Right lobe of liver (tissue), 6 donors: ENCODE data around the gene DDX1. TPM values are rescaled to one million over a fixed set of nuclear protein-coding genes. Genes with fewer than 3 reads are reported as not detected.
A peak's percentile ranks its signal among the peaks of the same experiment; 100 is the strongest.

ENCODE experiments used
- ATAC-seq, 4 donors: fragments of 200-7000 bp; cut with Tn5 transposase; one replicate each; pipeline ENCODE4 v1.9.1; 2020; ENCODE audit warnings: mild to moderate bottlenecking in 4 of 4, moderate library complexity in 4 of 4
- DNase-seq, 3 donors: peaks; one replicate each; pipeline ENCODE4 v3.0.0-alpha.2; 2020
- H3K27ac ChIP-seq, 3 donors: fragments of 200-600 bp; one replicate each; pipeline ENCODE4 v1.8.0; 2022
- H3K27me3 ChIP-seq, 2 donors: fragments of 200-600 bp; one replicate each; pipeline ENCODE4 v1.8.0; 2022
- H3K36me3 ChIP-seq, 4 donors: fragments of 200-600 bp; sonication (generic) in 1 of 4; one replicate each; pipeline versions ENCODE4 v1.5.1 to v1.8.0; 2017 to 2022; ENCODE audit warnings: control low read depth in 1 of 4
- H3K4me1 ChIP-seq, 4 donors: fragments of 200-600 bp; sonication (generic) in 1 of 4; one replicate each; pipeline versions ENCODE4 v1.5.1 to v1.8.0; 2017 to 2022; ENCODE audit warnings: control low read depth in 1 of 4
- H3K4me3 ChIP-seq, 3 donors: fragments of 200-600 bp; one replicate each; pipeline ENCODE4 v1.8.0; 2022
- H3K9me3 ChIP-seq, 4 donors: fragments of 200-600 bp; sonication (generic) in 1 of 4; one replicate each; pipeline versions ENCODE4 v1.5.1 to v1.8.0; 2017 to 2022; ENCODE audit warnings: control low read depth in 1 of 4
- CTCF ChIP-seq, 4 donors: fragments of 200-600 bp in 3 of 4; fragments of 450-650 bp in 1 of 4; IDR thresholded peaks; one replicate each; pipeline versions ENCODE4 v1.5.1 to v1.8.0; 2016 to 2022; ENCODE audit warnings: antibody characterized with exemption in 4 of 4, mild to moderate bottlenecking in 2 of 4
- POLR2A ChIP-seq: fragments of 450-650 bp; IDR thresholded peaks from one replicate; pipeline ENCODE4 v1.6.1; 2017; ENCODE audit warnings: antibody characterized with exemption, mild to moderate bottlenecking
- WGBS: methylation state at CpG from one replicate; pipeline ENCODE4 v1.1.6; 2018; ENCODE audit warnings: low coverage, low lambda C conversion rate; ENCODE audit not compliant: insufficient coverage; ENCODE audit errors: missing lambda C conversion rate; 5-methylcytosine and 5-hydroxymethylcytosine counted together
- intact Hi-C, 2 donors: fragments of 100-400 bp; cut with DNase I; formaldehyde crosslinking; loops; one replicate each; pipeline versions ENCODE4 v1.11.2 to v1.14.1; 2022
- total RNA-seq, 6 experiments: library from RNA; depleted of rRNA in 2 of 6; stranded (reverse); fragments of >200 nt in 2 of 6; fragmentation: NEBNext Ultra II Directional in 3 of 6; extraction: Animal tissue kit (Norgen Biotek cat#: 25700) in 3 of 6; gene quantifications; one replicate each; pipeline versions ENCODE4 v1.1.0 to v1.2.4, GENCODE V29; 2016 to 2023
- donor health status: DM: no; HTN: yes; CAD: no.
- donor health status: DM: no; HTN: no; CAD: no.
- donor health status: DM: no; HTN: no; CAD: no.
- donor health status: DM: no; HTN: yes; CAD: no.
- donor health status: DM: no; HTN: yes; CAD: no.

DDX1 gene
- total RNA-seq, 6 experiments from 2014 or later, result 29.7 to 43.5 (median 37.6) TPM

- Histone ChIP-seq H3K27me3 (no peaks in the 10 kb centered on the region), H3K27ac (no peak overlapping the region), H3K4me1 (peaks cover 0 to 7% (median 0%) of the 10 kb centered on the region in 4 donors), H3K4me3 (no peak overlapping the region), H3K9me3 (no peaks in the 10 kb centered on the region), H3K36me3 (peaks cover 0 to 68% (median 20%) of the 10 kb centered on the region in 4 donors)
- WGBS, result 93% methylated on average over 4 of the region's 4 CpGs
- no peak for ATAC-seq
- DNase-seq, result no peak
- intact Hi-C loops, result no loop called here
- TF ChIP-seq CTCF (IDR thresholded peaks at IDR 0.05) (no peak), POLR2A (no peak)
Observed at GRCh38 chr2:15617778-15618448, 26.2 kb downstream of the DDX1 start.

DNA sequence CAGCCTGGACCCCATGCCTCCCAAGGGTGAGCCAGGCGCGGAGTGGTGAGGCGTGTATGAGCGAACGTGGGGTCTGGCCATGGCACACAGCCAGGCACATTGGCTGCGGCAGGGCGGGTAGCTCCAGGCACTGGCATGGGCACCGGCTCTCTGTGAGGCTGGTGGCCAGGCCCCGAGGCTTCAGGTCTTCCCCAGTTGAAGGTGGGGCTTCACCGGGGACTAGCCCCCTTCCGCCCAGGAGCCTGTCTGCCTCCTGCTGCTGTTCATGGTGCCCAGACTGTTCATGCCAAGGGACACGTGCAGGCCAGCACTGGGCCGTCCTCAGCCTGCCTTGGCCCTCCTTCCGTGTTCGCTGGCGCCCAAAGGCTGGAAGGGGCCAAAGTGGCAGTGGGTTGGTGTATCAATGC lies 26.8 kb downstream of the DDX1 start:
- DNase-seq (no peak), ATAC-seq (peak in 1 of 4 donors; percentile 38)
- intact Hi-C loops, result no loop called here
- Histone ChIP-seq H3K27ac (no peak overlapping the region), H3K27me3 (no peaks in the 10 kb centered on the region), H3K4me3 (no peak overlapping the region), H3K36me3 (peaks cover 0 to 69% (median 22%) of the 10 kb centered on the region in 4 donors), H3K4me1 (peaks cover 0 to 7% (median 0%) of the 10 kb centered on the region in 4 donors), H3K9me3 (no peaks in the 10 kb centered on the region)
- WGBS, result 92% methylated on average over 5 of the region's 16 CpGs
- no peak for TF ChIP-seq POLR2A
- no peak for TF ChIP-seq CTCF (IDR thresholded peaks at IDR 0.05)

- H3K4me3 ChIP-seq, result no peak overlapping the region
- ATAC-seq, result peak in 2 of 4 donors; percentile 13 to 45
- H3K27me3 ChIP-seq, result no peaks in the 10 kb centered on the region
- no peak overlapping the region for H3K27ac ChIP-seq
- no peak for DNase-seq
- intact Hi-C loops, result no loop called here
- peaks cover 6 to 69% (median 25%) of the 10 kb centered on the region in 4 donors for H3K36me3 ChIP-seq
- no peak for TF ChIP-seq CTCF (IDR thresholded peaks at IDR 0.05)
- 92% methylated on average over 2 of the region's 11 CpGs for WGBS
- no peaks in the 10 kb centered on the region for H3K9me3 ChIP-seq
- peaks cover 0 to 7% (median 0%) of the 10 kb centered on the region in 4 donors for H3K4me1 ChIP-seq
Observed at GRCh38 chr2:15619076-15619475, 27.4 kb downstream of the DDX1 start.

- H3K4me1 ChIP-seq, result peaks cover 0 to 7% (median 0%) of the 10 kb centered on the region in 4 donors
- TF ChIP-seq CTCF (IDR thresholded peaks at IDR 0.05) (no peak), POLR2A (no peak)
- ATAC-seq (no peak), DNase-seq (no peak)
- intact Hi-C loops, result no loop called here
- 80% methylated on average over 5 of the region's 5 CpGs for WGBS
- no peaks in the 10 kb centered on the region for H3K27me3 ChIP-seq
- H3K27ac ChIP-seq, result no peak overlapping the region
- H3K9me3 ChIP-seq, result no peaks in the 10 kb centered on the region
- H3K36me3 ChIP-seq, result peaks cover 8 to 72% (median 25%) of the 10 kb centered on the region in 4 donors
- H3K4me3 ChIP-seq, result no peak overlapping the region
Observed at GRCh38 chr2:15619510-15619909, 27.8 kb downstream of the DDX1 start.
